ENCODE results near the gene SMAGP.

Gene SMAGP

GRCh38 chr12:51269174-51270066 is 795 bp downstream of the SMAGP start:
- H3K27ac ChIP-seq (ENCODE audit: low read depth, low read length) = no peak overlapping the region

GRCh38 chr12:51265024-51265423 is 5.2 kb downstream of the SMAGP start:
- Histone ChIP-seq H3K79me2 (ENCODE audit: insufficient read depth, low read length) (no peaks in the 10 kb centered on the region), H3K36me3 (ENCODE audit: low read length) (no peaks in the 10 kb centered on the region), H3F3A (ENCODE audit: insufficient read depth) (no peaks in the 10 kb centered on the region), H4K20me1 (ENCODE audit: low read depth, low read length) (no peaks in the 10 kb centered on the region), H2AFZ (ENCODE audit: low read depth, low read length, severe bottlenecking) (no peak overlapping the region), H3K27me3 (ENCODE audit: low read length) (no peaks in the 10 kb centered on the region), H3K9ac (ENCODE audit: low read length) (no peak overlapping the region), H3K9me2 (replicated peaks; ENCODE audit: insufficient read depth, low read length) (no peaks in the 10 kb centered on the region), H3K27ac (ENCODE audit: low read depth, low read length) (no peak overlapping the region), H3K4me3 (ENCODE audit: insufficient read depth, low read length, poor library complexity, severe bottlenecking) (no peak overlapping the region), H3K4me2 (ENCODE audit: low read depth, low read length, poor library complexity, severe bottlenecking) (no peak overlapping the region), H3K9me3 (ENCODE audit: insufficient read depth, low read length) (no peaks in the 10 kb centered on the region)
- TF ChIP-seq CTCF (IDR thresholded peaks at IDR 0.05; ENCODE audit: insufficient read depth, low read length, poor library complexity, severe bottlenecking) (no peak), EZH2phosphoT487 (conservative IDR thresholded peaks at IDR 0.05; ENCODE audit: low read length) (no peak)

More at GRCh38 chr12:51269174-51270066, 795 bp downstream of the SMAGP start:
- no peaks in the 10 kb centered on the region for H3K9me3 ChIP-seq (ENCODE audit: insufficient read depth, low read length)
- no peaks in the 10 kb centered on the region for H3F3A ChIP-seq (ENCODE audit: insufficient read depth)
- no peaks in the 10 kb centered on the region for H4K20me1 ChIP-seq (ENCODE audit: low read depth, low read length)
- no peak overlapping the region for H2AFZ ChIP-seq (ENCODE audit: low read depth, low read length, severe bottlenecking)
- no peaks in the 10 kb centered on the region for H3K36me3 ChIP-seq (ENCODE audit: low read length)
- H3K27me3 ChIP-seq (ENCODE audit: low read length) = no peaks in the 10 kb centered on the region
- peak overlapping the region; percentile 58 for H3K4me3 ChIP-seq (ENCODE audit: insufficient read depth, low read length, poor library complexity, severe bottlenecking)
- TF ChIP-seq EZH2phosphoT487 (conservative IDR thresholded peaks at IDR 0.05; ENCODE audit: low read length) = 0 out of 2 replicates have a peak, but pooled peaks have one; percentile 56
- TF ChIP-seq CTCF (IDR thresholded peaks at IDR 0.05; ENCODE audit: insufficient read depth, low read length, poor library complexity, severe bottlenecking) = no peak
- no peak overlapping the region for H3K9ac ChIP-seq (ENCODE audit: low read length)
- peak overlapping the region; percentile 82 for H3K4me2 ChIP-seq (ENCODE audit: low read depth, low read length, poor library complexity, severe bottlenecking)
- H3K9me2 ChIP-seq (replicated peaks; ENCODE audit: insufficient read depth, low read length) = no peaks in the 10 kb centered on the region
- H3K79me2 ChIP-seq (ENCODE audit: insufficient read depth, low read length) = no peaks in the 10 kb centered on the region

- no peak overlapping the region for H3K4me2 ChIP-seq (ENCODE audit: low read depth, low read length, poor library complexity, severe bottlenecking)
- H3K9me3 ChIP-seq (ENCODE audit: insufficient read depth, low read length) = no peaks in the 10 kb centered on the region
- H3K9ac ChIP-seq (ENCODE audit: low read length) = no peak overlapping the region
- H3K4me3 ChIP-seq (ENCODE audit: insufficient read depth, low read length, poor library complexity, severe bottlenecking) = no peak overlapping the region
- H3K27ac ChIP-seq (ENCODE audit: low read depth, low read length) = no peak overlapping the region
- H3K27me3 ChIP-seq (ENCODE audit: low read length) = no peaks in the 10 kb centered on the region
- no peaks in the 10 kb centered on the region for H3K79me2 ChIP-seq (ENCODE audit: insufficient read depth, low read length)
- TF ChIP-seq EZH2phosphoT487 (conservative IDR thresholded peaks at IDR 0.05; ENCODE audit: low read length) (no peak), CTCF (IDR thresholded peaks at IDR 0.05; ENCODE audit: insufficient read depth, low read length, poor library complexity, severe bottlenecking) (no peak)
- H3F3A ChIP-seq (ENCODE audit: insufficient read depth) = no peaks in the 10 kb centered on the region
- H3K36me3 ChIP-seq (ENCODE audit: low read length) = no peaks in the 10 kb centered on the region
- H2AFZ ChIP-seq (ENCODE audit: low read depth, low read length, severe bottlenecking) = no peak overlapping the region
- no peaks in the 10 kb centered on the region for H3K9me2 ChIP-seq (replicated peaks; ENCODE audit: insufficient read depth, low read length)
- H4K20me1 ChIP-seq (ENCODE audit: low read depth, low read length) = no peaks in the 10 kb centered on the region
These were observed 5.9 kb downstream of the SMAGP start for GRCh38 chr12:51264297-51264696.
